Endothelial cell of umbilical vein (primary cell): ENCODE data around the gene NAE1. TPM values are rescaled to one million over a fixed set of nuclear protein-coding genes. Genes with fewer than 3 reads are reported as not detected.

ENCODE experiments used
- BruUV-seq: library from RNA; stranded (reverse); fragments of 400-500 nt; replicated peaks from 2 replicates; lab custom pipeline; 2021; lab: Mats Ljungman, UMichigan
- CTCF ChIA-PET: fragments of 300-600, 350-600 bp; sonication (Branson Sonifier 250); formaldehyde crosslinking; loops from one replicate; lab custom pipeline; 2021; ENCODE audit warnings: antibody characterized with exemption, inconsistent platforms; lab: Charles Lee
- POLR2A ChIA-PET: fragments of 300-600, 350-600 bp; sonication (Branson Sonifier 250); formaldehyde crosslinking; loops from one replicate; lab custom pipeline; 2021; ENCODE audit warnings: antibody characterized with exemption, inconsistent platforms; lab: Charles Lee
- DNase-seq: peaks from one replicate; pipeline ENCODE4 v3.0.0-alpha.2; 2011; ENCODE audit warnings: low read depth, low spot score
- FAIRE-seq: peaks from 2 replicates; lab custom pipeline; 2011; peaks lifted over from hg19 to GRCh38; lab: Jason Lieb, UNC
- H2AFZ ChIP-seq: 2 replicates; pipeline ENCODE4 v1.6.0; 2012; ENCODE audit warnings: low read depth, low read length, control low read depth, inconsistent platforms
- H3K27ac ChIP-seq: 2 replicates; pipeline ENCODE4 v1.5.1; 2011; ENCODE audit warnings: low read depth, mild to moderate bottlenecking, control low read depth, low read length, moderate library complexity; ENCODE audit not compliant: insufficient read depth
- H3K27me3 ChIP-seq, 2 experiments: 2 replicates each; pipeline versions ENCODE4 v1.6.0 to v1.6.1; 2011; ENCODE audit warnings: low read length in 2 of 2, mixed read lengths in 1 of 2; ENCODE audit not compliant: control insufficient read depth in 2 of 2, insufficient read depth in 2 of 2
- H3K36me3 ChIP-seq, 2 experiments: 2 replicates in 1 of 2; 3 replicates in 1 of 2; pipeline ENCODE4 v1.5.1; 2011; ENCODE audit warnings: low read length in 2 of 2, mild to moderate bottlenecking in 1 of 2, moderate library complexity in 1 of 2; ENCODE audit not compliant: control insufficient read depth in 2 of 2, insufficient read depth in 2 of 2; ENCODE audit errors: extremely low read depth in 1 of 2
- H3K4me1 ChIP-seq: 3 replicates; pipeline ENCODE4 v1.5.1; 2011; ENCODE audit warnings: mild to moderate bottlenecking, low read length; ENCODE audit not compliant: control insufficient read depth, insufficient read depth; ENCODE audit errors: extremely low read depth
- H3K4me2 ChIP-seq: 2 replicates; pipeline ENCODE4 v1.6.1; 2011; ENCODE audit warnings: low read length, control low read depth, mixed read lengths; ENCODE audit not compliant: insufficient read depth
- H3K4me3 ChIP-seq, 3 experiments: fragments of 200-600 bp in 1 of 3; sonication (generic), shearing (Covaris generic) in 1 of 3; replicated peaks in 1 of 3; 2 replicates each; pipeline ENCODE4 v1.5.1; 2011 to 2016; ENCODE audit warnings: control low read depth in 3 of 3, low read length in 3 of 3, mild to moderate bottlenecking in 2 of 3, inconsistent platforms in 1 of 3, low read depth in 1 of 3, moderate library complexity in 1 of 3; ENCODE audit not compliant: insufficient read depth in 1 of 3
- H3K79me2 ChIP-seq: 2 replicates; pipeline ENCODE4 v1.6.0; 2012; ENCODE audit warnings: low read length, inconsistent platforms; ENCODE audit not compliant: control insufficient read depth, insufficient read depth
- H3K9ac ChIP-seq: replicated peaks from 2 replicates; pipeline ENCODE3; 2011; ENCODE audit warnings: low read length, control low read depth; ENCODE audit not compliant: insufficient read depth; ENCODE audit errors: extremely low read depth
- H3K9me1 ChIP-seq: replicated peaks from 3 replicates; pipeline ENCODE4 v1.6.0; 2011; ENCODE audit warnings: mild to moderate bottlenecking, low read length; ENCODE audit not compliant: control insufficient read depth, insufficient read depth; ENCODE audit errors: extremely low read depth
- H3K9me3 ChIP-seq: replicated peaks from 2 replicates; pipeline ENCODE4 v1.5.1; 2012; ENCODE audit warnings: low read length, inconsistent platforms; ENCODE audit not compliant: control insufficient read depth, insufficient read depth
- H4K20me1 ChIP-seq: replicated peaks from 2 replicates; pipeline ENCODE3; 2011; ENCODE audit warnings: mild to moderate bottlenecking, low read length; ENCODE audit not compliant: control insufficient read depth, insufficient read depth; ENCODE audit errors: extremely low read depth
- CTCF ChIP-seq, 2 donors: IDR thresholded peaks; 1 replicate in 1 of 2; 2 replicates in 1 of 2; pipeline ENCODE4 v1.5.1; 2011; ENCODE audit warnings: low read length in 2 of 2, mild to moderate bottlenecking in 2 of 2, moderate library complexity in 2 of 2, control low read depth in 1 of 2, inconsistent platforms in 1 of 2, low read depth in 1 of 2; ENCODE audit not compliant: insufficient read depth in 1 of 2; ENCODE audit errors: extremely low read depth in 1 of 2
- FOS ChIP-seq: IDR thresholded peaks from 2 replicates; pipeline ENCODE4 v1.6.1; 2011; ENCODE audit warnings: mild to moderate bottlenecking, low read length, moderate library complexity, borderline replicate concordance; ENCODE audit not compliant: insufficient read depth
- GATA2 ChIP-seq: IDR thresholded peaks from 2 replicates; pipeline ENCODE4 v1.7.0; 2011; ENCODE audit warnings: low read depth, mild to moderate bottlenecking, moderate library complexity, mixed read lengths, low read length; ENCODE audit not compliant: insufficient read length, insufficient read depth
- JUN ChIP-seq: IDR thresholded peaks from 2 replicates; pipeline ENCODE4 v1.6.1; 2011; ENCODE audit warnings: borderline replicate concordance, low read depth; ENCODE audit not compliant: insufficient read length, insufficient read depth
- MAX ChIP-seq: IDR thresholded peaks from 2 replicates; pipeline ENCODE4 v1.6.1; 2011; ENCODE audit not compliant: insufficient read depth, insufficient read length
- MYC ChIP-seq: IDR thresholded peaks from one replicate; pipeline ENCODE4 v1.6.1; 2011; ENCODE audit warnings: mild to moderate bottlenecking, low read depth, low read length
- POLR2A ChIP-seq: IDR thresholded peaks from 2 replicates; pipeline ENCODE4 v1.6.1; 2012; ENCODE audit warnings: low read depth, mild to moderate bottlenecking, control low read depth, low read length
- POLR2AphosphoS5 ChIP-seq: IDR thresholded peaks from 2 replicates; pipeline ENCODE4 v1.6.1; 2012; ENCODE audit warnings: low read depth, mild to moderate bottlenecking, control low read depth, low read length, moderate library complexity; ENCODE audit not compliant: insufficient read depth
- dilution Hi-C: fragments of 300-500 bp; cut with MboI; formaldehyde crosslinking; loops from one replicate; pipeline ENCODE4 v1.15.0; 2019; ENCODE audit warnings: low sequenced_read_pairs; ENCODE audit not compliant: extremely low pct_ligation_motif_present
- intact Hi-C: fragments of 100-400 bp; cut with micrococcal nuclease; formaldehyde crosslinking; loops from one replicate; pipeline ENCODE4 v1.10.0; 2022
- polyA plus RNA-seq, 4 experiments: library from polyadenylated mRNA; depleted of rRNA in 3 of 4; stranded (reverse) in 3 of 4; unstranded in 1 of 4; fragments of >200 nt; gene quantifications; 2 replicates each; pipeline versions ENCODE4 v1.2.1 to v1.2.3, GENCODE V29; 2011 to 2012; ENCODE audit warnings: missing spikeins in 1 of 4
- total RNA-seq: library from RNA; stranded (reverse); gene quantifications from 2 replicates; pipeline ENCODE4 v1.2.3, GENCODE V29; 2021

NAE1 gene
- total and polyA plus RNA-seq, 2 donors (not counting 3 experiments of a cell fraction or from before 2014, with no cell fraction given): 23.6 to 64.3 TPM

GRCh38 chr16:66872943-66873684 is 42.3 kb upstream of the NAE1 start:
- Histone ChIP-seq H4K20me1 (no peaks in the 10 kb centered on the region), H3K79me2 (no peaks in the 10 kb centered on the region), H3K27ac (no peak overlapping the region), H3K27me3 (peaks cover 0 to 2% of the 10 kb centered on the region in 2 experiments), H3K4me3 (no peak overlapping the region), H3K4me1 (peaks cover 12% of the 10 kb centered on the region), H3K36me3 (no peaks in the 10 kb centered on the region), H3K9ac (no peak overlapping the region), H3K4me2 (peak overlapping the region; percentile 21), H2AFZ (peak overlapping the region; percentile 2), H3K9me1 (no peaks in the 10 kb centered on the region), H3K9me3 (no peaks in the 10 kb centered on the region)
- DNase-seq (peak; percentile 96), FAIRE-seq (peak; percentile 98)
- CTCF ChIA-PET: interaction anchor here (0.7 to 3.7 kb wide), 33 partner anchors 9 to 466 kb away, joined by 3 to 69 read pairs (median 4); partner anchors contain the start of genes CA7, CMTM2 and NAE1
- TF ChIP-seq MYC (no peak), CTCF (IDR thresholded peaks at IDR 0.05; ENCODE audit: extremely low read depth in 1 of 2, insufficient read depth in 1 of 2, low read depth in 1 of 2, low read length in 2 of 2) (peak; percentile 99), GATA2 (no peak), JUN (peak; percentile 94), POLR2AphosphoS5 (peak; percentile 94), POLR2A (peak; percentile 58), FOS (peak; percentile 95), MAX (peak; percentile 23)
- no TSS peak for BruUV-seq
- intact Hi-C loops (loop anchor here (1.0 kb wide), 4 partner anchors 42 to 211 kb away; no protein-coding TSS in a partner anchor), dilution Hi-C loops (no loop called here)
- POLR2A ChIA-PET: interaction anchor here (0.5 to 1.2 kb wide), 3 partner anchors 42 to 135 kb away, joined by 3 to 11 read pairs (median 6); partner anchors contain the start of genes CIAO2B and NAE1
